NCI-H146 treated with DMSO at 0.1 percent for 48 hours (cell line): ENCODE results near the gene KRT26.
"Not testable (repeated sequence)": the region's sequence is repeated elsewhere in the genome, so short reads cannot be mapped to it uniquely, and the experiment has no call there.

Experiments used
- DNase-seq: peaks from one replicate; lab custom pipeline; 2025; ENCODE audit not compliant: unreplicated experiment; lab: John Stamatoyannopoulos, UW

Gene KRT26

GRCh38 chr17:40795019-40795667 is 23.1 kb upstream of the KRT26 start:
- no peak for DNase-seq

DNA sequence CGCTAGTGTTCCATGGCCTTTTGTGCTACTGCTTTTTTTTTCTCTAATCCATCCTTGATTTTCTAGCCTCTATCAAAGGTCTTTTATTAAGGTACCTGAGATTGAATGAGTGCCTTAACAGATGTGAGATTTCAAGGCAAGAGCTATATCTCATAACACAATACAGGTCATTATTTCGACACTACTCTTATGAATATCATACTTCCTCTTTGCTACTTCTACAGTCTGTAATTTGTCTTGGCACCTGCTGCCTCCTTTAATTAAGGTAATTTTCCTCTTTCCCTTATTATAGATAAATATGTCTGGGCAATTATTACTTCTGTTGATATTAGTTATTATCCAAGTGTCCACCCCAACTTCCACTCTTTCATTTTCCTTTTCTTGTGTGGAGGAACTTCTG is 22.5 kb upstream of the KRT26 start:
- peak; percentile 16 for DNase-seq

DNA sequence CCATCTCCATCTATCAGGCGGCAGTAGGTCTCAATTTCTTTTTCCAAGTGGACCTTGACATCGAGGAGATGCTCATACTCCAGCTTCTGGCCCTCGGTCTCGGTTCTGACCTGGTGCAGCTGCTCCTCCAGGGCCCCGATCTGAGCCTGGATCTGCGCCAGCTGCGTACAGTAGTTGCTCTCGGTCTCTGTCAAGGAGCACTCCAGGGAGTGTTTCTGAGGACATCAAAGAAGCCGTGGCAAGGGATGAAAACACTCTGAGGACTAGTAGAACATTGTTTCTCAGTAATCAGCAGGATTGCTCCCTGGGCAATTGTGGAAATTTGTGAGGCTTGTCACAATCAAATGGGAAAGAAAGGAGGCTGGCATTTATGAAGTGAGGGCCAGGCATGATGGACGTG is 21.8 kb upstream of the KRT26 start:
- no peak for DNase-seq

DNA sequence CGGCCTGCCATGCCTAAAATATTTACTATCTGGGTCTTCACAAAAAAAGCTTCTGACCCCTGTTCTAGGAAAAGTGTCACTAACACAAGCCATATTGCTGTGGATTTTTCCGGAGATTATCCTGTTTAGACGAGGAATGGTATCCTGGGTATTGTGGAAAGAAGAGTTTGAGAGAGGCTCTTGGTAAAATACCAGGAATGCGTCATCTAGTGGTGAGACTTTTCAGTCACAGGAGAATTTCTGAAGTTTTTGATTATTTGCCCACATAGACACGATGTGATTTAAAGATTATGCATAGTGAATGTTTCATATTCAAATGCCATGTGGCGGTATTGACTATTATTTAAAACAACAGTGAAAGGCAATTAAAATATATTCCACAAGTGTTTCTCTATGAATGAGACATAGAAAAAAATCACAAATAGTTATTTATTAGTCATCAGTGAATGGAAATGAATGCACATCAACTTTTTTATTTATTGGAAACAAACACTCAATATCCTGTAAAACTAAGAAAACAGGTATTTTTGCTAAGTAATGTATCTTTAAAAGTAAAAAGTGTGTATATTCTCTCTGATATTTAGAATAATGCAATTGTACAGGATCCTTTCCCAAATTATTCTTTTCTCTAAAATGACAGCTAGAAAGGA is 19.9 kb upstream of the KRT26 start:
- peak; percentile 35 for DNase-seq

- no peak for DNase-seq
Observed at GRCh38 chr17:40791111-40791510, 19.1 kb upstream of the KRT26 start.

GRCh38 chr17:40782450-40782849 is 10.4 kb upstream of the KRT26 start, which contains the start of gene KRT27:
TSS of gene KRT27 (minus strand) at chr17:40782550. CDS start at chr17:40782493, 57 bp downstream.
- DNase-seq = no peak

DNA sequence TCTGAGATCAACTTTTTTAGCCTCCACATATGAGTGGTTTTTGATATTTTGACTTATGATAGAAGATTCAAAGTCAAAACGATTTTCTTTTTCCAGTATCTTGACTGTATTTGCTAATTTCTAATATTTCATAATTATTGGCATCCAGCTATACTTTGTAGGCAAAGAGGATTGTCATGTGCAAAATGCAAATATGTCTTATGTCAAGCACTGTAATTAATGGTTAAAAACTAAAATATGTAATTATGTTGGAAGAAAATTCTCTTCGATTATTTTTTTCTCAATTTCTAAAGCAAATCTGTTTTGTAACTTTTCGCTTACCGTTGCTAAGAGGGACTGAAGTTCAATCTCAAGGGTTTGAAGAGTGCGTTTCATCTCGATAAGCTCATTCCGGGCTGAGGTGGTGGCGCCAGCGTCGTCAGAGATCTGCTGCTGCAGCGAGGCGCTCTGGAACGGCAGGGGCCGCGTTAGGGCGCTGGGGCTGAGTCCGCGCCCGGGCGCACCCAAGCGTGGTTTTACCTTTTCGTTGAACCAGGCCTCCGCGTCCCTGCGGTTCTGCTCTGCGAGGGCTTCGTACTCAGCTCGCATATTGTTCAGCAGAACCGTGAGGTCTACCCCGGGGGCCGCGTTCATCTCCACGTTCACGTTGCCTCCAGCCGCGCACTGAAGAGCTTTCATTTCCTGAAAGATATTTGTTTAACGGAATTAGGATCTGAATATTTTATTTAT is 7.3 kb upstream of the KRT26 start:
- DNase-seq = no peak

- no peak for DNase-seq
Observed at GRCh38 chr17:40778461-40778860, 6.5 kb upstream of the KRT26 start.

DNA sequence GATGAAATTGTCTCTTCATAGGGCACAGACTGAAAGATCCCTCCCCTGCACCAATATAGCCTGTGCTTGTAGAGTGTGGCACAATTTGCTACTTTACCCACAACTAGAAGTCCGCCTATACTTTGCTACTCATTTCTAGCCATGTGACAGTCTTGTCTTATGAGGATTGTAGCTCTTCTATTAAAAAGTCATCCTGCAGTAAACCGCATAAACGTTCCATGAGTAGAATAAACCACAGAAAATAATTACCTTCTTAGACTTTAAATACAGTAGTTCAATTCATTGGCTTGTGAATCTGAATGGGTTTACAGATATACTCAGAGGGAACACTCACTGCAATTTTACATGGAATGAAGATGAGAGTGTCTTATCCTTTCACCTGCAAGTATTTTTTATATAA is 6.0 kb upstream of the KRT26 start:
- no peak for DNase-seq

DNA sequence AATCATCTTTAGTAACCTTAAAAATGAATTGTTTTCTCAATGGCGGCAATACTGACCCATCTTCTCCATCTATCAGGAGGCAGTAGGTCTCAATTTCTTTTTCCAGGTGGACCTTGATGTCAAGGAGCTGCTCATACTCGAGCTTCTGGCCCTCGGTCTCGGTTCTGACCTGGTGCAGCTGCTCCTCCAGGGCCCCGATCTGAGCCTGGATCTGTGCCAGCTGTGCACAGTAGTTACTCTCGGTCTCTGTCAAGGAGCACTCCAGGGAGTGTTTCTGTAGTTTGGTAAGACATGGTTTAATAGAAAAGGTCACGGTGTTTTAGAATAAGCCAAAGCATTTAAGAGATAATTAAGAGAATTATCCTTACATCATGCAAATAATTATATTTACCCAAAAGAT is 5.5 kb upstream of the KRT26 start:
- peak; percentile 14 for DNase-seq

DNA sequence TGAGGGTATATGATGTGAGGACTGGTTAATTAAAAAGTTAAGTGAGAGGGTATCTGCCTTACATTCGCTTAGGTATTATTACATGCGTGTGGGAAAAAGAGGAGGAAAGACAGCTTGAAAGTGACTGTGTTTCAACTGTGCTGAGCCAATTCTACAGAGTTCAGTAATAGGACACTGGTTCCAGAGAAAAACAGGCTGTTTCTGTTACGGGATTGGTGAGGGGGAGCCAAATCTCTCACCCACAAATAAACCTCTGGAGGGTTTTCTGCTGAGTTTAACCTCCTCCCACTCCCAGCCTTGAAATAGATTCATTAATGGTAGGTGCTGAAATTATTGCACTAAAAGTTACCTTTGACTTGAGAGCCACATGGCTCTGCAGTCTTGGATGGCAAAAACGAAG is 3.9 kb upstream of the KRT26 start:
- DNase-seq = no peak

- DNase-seq = no peak
Observed at GRCh38 chr17:40765657-40766056, 6.3 kb downstream of the KRT26 start.

DNA sequence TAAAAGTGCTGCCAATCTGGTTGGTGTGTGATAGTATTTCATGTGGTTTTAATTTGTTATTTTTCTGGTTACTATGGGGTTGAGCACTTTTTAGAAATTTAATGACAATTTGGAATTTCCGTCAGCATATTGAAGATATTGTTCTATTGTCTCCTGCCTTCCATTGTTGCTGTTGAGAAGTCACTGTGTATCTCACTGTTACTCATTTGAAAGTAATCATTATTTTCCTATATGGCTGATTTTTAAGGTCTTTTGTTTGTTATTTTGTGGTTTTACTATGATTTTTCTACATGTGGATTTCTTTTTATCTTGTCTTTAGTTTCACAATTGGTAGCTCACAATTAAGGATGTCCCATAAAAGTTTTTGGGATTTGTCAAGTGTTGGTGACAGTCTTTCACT is 8.2 kb downstream of the KRT26 start:
- no peak for DNase-seq

DNA sequence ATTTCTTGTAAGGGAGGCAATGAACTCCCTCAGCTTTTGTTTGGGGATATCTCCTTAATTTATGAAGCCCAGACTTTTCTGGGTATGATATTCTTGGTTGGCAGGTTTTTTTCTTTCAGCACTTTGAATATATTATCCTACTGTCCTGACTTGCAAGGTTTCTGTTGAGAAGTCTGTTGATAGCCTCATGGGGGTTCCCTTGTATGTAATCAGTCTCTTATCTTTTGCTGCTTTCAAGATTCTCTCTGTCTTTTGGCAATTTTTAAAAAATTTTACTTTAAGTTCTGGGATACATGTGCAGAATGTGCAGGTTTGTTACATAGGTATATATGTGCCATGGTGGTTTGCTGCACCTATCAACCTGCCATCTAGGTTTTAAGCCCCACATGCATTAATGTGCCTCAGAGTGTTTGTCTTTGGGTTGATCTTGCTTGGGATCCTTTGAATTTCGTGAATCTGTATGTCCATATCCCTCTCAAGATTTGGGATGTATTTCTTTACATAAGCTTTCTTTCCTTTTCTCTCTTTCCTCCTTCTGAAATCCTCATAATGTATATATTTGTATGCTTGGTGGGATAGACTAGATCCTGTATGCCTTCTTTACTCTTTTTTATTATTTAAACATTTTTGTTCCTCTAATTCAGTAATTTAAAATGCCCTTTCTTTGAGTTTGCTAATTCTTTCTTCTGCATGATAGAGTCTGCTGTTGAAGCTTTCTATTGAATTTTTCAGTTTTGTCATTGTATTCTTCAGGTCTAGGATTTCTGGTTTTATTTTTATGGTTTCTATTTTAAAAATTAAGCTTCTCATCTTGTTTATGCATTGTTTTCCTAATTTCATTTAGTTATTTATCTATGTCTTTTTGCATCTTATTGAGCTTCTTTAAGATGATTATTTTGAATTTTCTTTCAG is 11.6 kb downstream of the KRT26 start:
- DNase-seq = no peak

- no peak for DNase-seq
Observed at GRCh38 chr17:40755231-40755630, 16.8 kb downstream of the KRT26 start, which contains the start of gene KRT25. TSS of gene KRT25 (minus strand) at chr17:40755331. CDS start at chr17:40755271, 60 bp downstream.

- DNase-seq = no peak
Observed at GRCh38 chr17:40753804-40754203, 18.2 kb downstream of the KRT26 start.

DNA sequence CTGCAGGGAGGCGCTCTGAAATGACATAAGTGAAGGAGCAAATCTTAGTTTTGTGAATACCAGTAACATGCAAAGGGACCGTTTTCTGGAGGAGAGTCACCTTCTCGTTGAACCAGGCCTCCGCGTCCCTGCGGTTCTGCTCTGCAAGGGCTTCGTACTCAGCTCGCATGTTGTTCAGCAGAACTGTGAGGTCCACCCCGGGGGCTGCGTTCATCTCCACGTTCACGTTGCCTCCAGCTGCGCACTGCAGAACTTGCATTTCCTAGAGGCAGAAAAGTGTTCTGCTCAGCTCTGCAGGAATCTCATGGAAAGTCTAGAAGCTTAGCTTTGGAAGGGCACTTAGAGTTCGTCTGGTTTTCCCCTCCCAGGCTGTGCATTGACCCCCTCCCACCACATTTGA is 20.9 kb downstream of the KRT26 start:
- DNase-seq = no peak

DNA sequence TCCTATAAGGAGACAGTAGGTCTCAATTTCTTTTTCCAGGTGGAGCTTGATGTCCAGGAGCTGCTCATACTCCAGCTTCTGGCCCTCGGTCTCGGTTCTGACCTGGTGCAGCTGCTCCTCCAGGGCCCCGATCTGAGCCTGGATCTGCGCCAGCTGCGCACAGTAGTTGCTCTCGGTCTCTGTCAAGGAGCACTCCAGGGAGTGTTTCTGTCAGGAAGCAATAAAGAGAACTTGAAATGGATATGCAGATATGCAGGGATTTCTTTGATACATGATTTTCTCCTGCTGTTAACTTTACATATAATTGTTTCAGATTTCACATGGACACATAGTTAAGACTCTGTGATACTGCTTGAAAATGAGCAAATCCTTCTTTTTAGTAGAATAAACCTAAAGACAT is 21.6 kb downstream of the KRT26 start:
- no peak for DNase-seq

GRCh38 chr17:40748666-40749065 is 23.3 kb downstream of the KRT26 start:
- DNase-seq = not testable (repeated sequence)

DNA sequence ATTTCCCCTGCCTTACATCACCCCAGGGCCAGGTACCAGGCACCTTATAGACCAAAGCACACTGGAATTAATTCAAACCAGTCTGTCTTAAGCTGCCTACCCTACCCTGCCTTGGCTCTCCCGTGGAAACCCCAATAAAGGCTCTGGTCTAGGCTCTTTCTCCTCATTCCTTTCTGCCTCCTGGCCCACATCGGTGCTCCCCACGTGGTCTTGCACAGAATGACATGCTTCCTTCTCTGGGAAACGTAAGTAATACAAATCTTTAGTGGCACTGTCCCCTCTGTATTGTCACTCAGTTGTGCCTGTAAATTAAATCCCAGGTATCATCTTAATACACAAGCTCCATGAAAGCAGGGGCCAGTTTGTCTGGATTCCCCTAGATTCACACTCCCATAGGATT is 33.4 kb downstream of the KRT26 start:
- DNase-seq = no peak

GRCh38 chr17:40735016-40735415 is 37.0 kb downstream of the KRT26 start:
- DNase-seq = no peak
